Body of pancreas (tissue), 4 donors: ENCODE data around the gene PATL2.

ENCODE experiments used
- POLR2A ChIP-seq, 3 donors: fragments of 450-650 bp; IDR thresholded peaks; one replicate each; pipeline ENCODE4 v1.6.1; 2016; ENCODE audit warnings: antibody characterized with exemption in 3 of 3, mild to moderate bottlenecking in 2 of 3
- TF ChIP-seq, protein P1 (sequence below), 7 experiments: fragments of 450-650 bp in 4 of 7; fragments of 200-600 bp in 3 of 7; sonication (generic) in 3 of 7; IDR thresholded peaks; one replicate each; pipeline ENCODE4 v1.5.1; 2016 to 2019; ENCODE audit warnings: antibody characterized with exemption in 7 of 7

DNA sequence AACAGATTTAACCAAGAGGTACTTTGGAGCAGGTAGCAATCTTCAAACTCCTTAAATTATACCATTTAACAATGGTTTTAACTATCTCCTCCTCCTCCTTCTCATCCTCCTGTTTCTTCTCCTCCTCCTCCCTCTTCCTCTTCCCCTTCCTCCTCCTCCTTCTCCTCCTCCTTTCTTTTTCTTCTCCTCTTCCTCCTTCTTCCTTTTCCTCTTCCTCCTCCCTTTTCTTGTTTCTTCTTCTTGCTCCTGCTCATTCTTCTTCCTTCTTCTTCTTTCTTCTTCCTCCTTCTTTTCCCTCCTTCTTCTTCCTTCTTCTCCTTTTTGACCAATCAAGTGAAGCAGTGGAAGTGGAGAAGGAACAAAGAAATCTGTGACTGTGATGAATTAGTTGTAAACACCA, 14.1 kb downstream of the PATL2 start:
- TF ChIP-seq, protein P1, sequence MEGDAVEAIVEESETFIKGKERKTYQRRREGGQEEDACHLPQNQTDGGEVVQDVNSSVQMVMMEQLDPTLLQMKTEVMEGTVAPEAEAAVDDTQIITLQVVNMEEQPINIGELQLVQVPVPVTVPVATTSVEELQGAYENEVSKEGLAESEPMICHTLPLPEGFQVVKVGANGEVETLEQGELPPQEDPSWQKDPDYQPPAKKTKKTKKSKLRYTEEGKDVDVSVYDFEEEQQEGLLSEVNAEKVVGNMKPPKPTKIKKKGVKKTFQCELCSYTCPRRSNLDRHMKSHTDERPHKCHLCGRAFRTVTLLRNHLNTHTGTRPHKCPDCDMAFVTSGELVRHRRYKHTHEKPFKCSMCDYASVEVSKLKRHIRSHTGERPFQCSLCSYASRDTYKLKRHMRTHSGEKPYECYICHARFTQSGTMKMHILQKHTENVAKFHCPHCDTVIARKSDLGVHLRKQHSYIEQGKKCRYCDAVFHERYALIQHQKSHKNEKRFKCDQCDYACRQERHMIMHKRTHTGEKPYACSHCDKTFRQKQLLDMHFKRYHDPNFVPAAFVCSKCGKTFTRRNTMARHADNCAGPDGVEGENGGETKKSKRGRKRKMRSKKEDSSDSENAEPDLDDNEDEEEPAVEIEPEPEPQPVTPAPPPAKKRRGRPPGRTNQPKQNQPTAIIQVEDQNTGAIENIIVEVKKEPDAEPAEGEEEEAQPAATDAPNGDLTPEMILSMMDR (IDR thresholded peaks at IDR 0.05): no peak
- no peak for TF ChIP-seq POLR2A (IDR thresholded peaks at IDR 0.05)
